Activated CD4-positive, alpha-beta memory T cell treated with anti-CD3 and anti-CD28 coated beads for 36 hours (primary cell): Measurements from ENCODE around the gene THAP8. TPM values are rescaled to one million over a fixed set of nuclear protein-coding genes. Genes with fewer than 3 reads are reported as not detected.

Source experiments
- CTCF ChIA-PET: fragments of 350-600 bp; sonication (Branson Sonifier 250); formaldehyde crosslinking; loops from one replicate; lab custom pipeline; 2021; ENCODE audit warnings: antibody characterized with exemption, inconsistent platforms; lab: Charles Lee
- POLR2A ChIA-PET: fragments of 350-600 bp; sonication (Branson Sonifier 250); formaldehyde crosslinking; loops from one replicate; lab custom pipeline; 2021; ENCODE audit warnings: antibody characterized with exemption; lab: Charles Lee
- DNase-seq: peaks from one replicate; pipeline ENCODE4 v3.0.0-alpha.2; 2020
- H3K27ac Mint-ChIP-seq: one replicate; pipeline ENCODE4 v1.8.0; 2021; ENCODE audit warnings: mixed read lengths
- H3K27me3 Mint-ChIP-seq: one replicate; pipeline ENCODE4 v1.8.0; 2021; ENCODE audit warnings: mixed read lengths
- H3K36me3 Mint-ChIP-seq: one replicate; pipeline ENCODE4 v1.8.0; 2021; ENCODE audit warnings: mixed read lengths
- H3K4me1 Mint-ChIP-seq: one replicate; pipeline ENCODE4 v1.8.0; 2021; ENCODE audit warnings: low read depth, mixed read lengths
- H3K4me3 Mint-ChIP-seq: one replicate; pipeline ENCODE4 v1.8.0; 2021; ENCODE audit warnings: mild to moderate bottlenecking, mixed read lengths
- H3K9me3 Mint-ChIP-seq: one replicate; pipeline ENCODE4 v1.8.0; 2021; ENCODE audit warnings: mixed read lengths
- intact Hi-C: fragments of 100-400 bp; cut with micrococcal nuclease; formaldehyde crosslinking; loops from one replicate; pipeline ENCODE4 v1.15.1; 2023
- total RNA-seq, 2 experiments: library from RNA; stranded (reverse); gene quantifications; one replicate each; pipeline ENCODE4 v1.2.3, GENCODE V29; 2021

The THAP8 gene
- total RNA-seq, 2 experiments from 2014 or later: 2.1 to 2.2 TPM

DNA sequence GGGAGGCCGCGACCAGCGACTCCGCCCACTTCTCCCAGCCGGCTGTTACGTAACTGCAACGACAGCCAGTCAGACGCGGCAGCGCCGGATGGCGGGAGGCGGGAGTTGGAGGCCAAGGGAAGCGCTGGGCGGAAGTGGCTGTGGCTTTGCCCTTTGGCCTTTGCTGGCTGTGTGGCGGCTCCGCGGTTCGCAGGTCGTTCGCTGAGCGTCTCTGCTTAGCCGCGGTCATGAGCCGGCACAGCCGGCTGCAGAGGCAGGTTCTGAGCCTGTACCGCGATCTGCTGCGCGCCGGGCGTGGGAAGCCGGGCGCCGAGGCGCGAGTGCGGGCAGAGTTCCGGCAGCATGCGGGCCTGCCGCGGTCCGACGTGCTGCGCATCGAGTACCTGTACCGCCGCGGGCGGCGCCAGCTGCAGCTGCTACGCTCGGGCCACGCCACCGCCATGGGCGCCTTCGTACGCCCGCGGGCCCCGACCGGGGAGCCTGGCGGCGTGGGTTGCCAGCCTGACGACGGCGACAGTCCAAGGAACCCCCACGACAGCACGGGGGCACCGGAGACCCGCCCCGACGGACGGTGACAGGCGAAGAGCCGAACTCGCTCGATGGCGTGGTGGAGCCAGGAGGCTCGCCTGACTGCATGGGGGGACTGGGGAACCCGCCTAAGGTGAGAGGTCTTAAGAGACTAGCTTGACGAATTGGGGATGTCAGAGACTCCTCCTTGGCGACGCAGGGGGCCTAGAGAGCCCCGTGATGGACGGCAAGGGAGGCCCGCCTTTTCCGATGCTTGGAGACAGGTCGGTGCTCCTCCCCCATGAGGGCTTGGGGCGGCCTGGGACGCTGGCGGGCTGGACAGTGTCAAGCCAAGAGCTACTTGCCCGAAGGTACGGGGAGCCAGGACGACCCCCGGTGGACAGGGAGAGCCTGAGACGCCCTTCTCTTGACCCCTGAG lies 58.8 kb downstream of the THAP8 start, which contains the start of gene SDHAF1:
Gene SDHAF1, plus strand, starts transcription at position 141 of the 946 bp plus-strand sequence. Its CDS starts 87 bp downstream, at position 228.
- H3K4me1 Mint-ChIP-seq: peaks cover 38% of the 10 kb centered on the region
- ChIA-PET POLR2A (interaction anchor here (0.8 to 3.8 kb wide), 3 partner anchors 17 to 58 kb away, joined by 4 to 12 read pairs (median 4); partner anchors contain the start of genes ALKBH6 and THAP8), CTCF (interaction anchor here (1.0 to 1.8 kb wide), 3 partner anchors 8 to 36 kb away, joined by 4 to 8 read pairs (median 4); partner anchors contain the start of gene SYNE4)
- peaks cover 10% of the 10 kb centered on the region for H3K36me3 Mint-ChIP-seq
- intact Hi-C loops: loop anchor here (1.0 to 5.0 kb wide), 5 partner anchors 19 to 132 kb away; partner anchors contain the start of genes ALKBH6, NFKBID, THAP8 and WDR62
- H3K4me3 Mint-ChIP-seq: peak within 1 kb of the TSS; percentile 93
- peak; percentile 97 for DNase-seq
- H3K27ac Mint-ChIP-seq: peak within 1 kb of the TSS; percentile 89
- H3K27me3 Mint-ChIP-seq: no peaks in the 10 kb centered on the region
- H3K9me3 Mint-ChIP-seq: no peaks in the 10 kb centered on the region

DNA sequence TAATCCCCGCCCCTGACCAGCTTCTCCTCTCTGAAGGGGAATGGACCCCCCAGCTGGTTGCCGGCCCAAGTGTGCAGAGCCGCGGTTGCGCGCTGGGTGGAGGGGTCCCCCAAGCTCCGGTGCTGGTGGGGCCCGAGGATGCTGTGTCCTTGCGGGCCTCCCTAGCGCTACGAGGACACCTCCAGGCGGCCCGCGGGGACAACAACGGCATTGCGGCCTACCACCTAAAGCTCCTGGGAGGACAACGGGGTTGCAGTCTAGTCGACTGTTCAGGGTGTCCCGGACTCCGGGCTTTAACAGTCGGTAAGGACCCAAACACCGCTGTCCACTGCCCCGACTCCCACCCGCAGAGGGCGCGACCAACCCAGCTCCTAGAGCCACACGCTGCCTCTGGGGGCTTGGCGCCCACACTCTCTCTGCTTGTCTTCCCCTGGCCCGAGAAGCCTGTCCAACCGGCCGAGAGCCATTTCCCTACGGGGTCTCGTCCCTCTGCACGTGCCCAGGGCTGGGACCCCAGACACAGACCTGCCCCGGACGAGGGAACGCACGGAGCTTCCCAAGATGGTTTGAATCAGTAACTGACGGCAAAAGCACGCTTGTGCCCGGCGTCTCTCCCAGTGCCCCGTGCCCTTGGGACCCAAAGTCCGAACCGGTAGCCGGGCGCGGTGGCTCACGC lies 60.0 kb downstream of the THAP8 start:
- intact Hi-C loops: loop anchor here (2.0 kb wide), 1 partner anchor 21 kb away; the partner anchor contains the start of gene ALKBH6
- peaks cover 10% of the 10 kb centered on the region for H3K36me3 Mint-ChIP-seq
- H3K4me1 Mint-ChIP-seq: peaks cover 30% of the 10 kb centered on the region
- CTCF ChIA-PET: interaction anchor here (0.6 to 1.8 kb wide), 3 partner anchors 14 to 67 kb away, joined by 3 to 8 read pairs (median 4); partner anchors contain the start of gene SYNE4
- DNase-seq: peak; percentile 20
- H3K27ac Mint-ChIP-seq: no peak overlapping the region
- no peaks in the 10 kb centered on the region for H3K27me3 Mint-ChIP-seq
- no peaks in the 10 kb centered on the region for H3K9me3 Mint-ChIP-seq
- POLR2A ChIA-PET: interaction anchor here (1.1 to 3.8 kb wide), 2 partner anchors 14 to 20 kb away, joined by 3 to 12 read pairs; partner anchors contain the start of genes ALKBH6 and SYNE4
- H3K4me3 Mint-ChIP-seq: peak overlapping the region; percentile 65

DNA sequence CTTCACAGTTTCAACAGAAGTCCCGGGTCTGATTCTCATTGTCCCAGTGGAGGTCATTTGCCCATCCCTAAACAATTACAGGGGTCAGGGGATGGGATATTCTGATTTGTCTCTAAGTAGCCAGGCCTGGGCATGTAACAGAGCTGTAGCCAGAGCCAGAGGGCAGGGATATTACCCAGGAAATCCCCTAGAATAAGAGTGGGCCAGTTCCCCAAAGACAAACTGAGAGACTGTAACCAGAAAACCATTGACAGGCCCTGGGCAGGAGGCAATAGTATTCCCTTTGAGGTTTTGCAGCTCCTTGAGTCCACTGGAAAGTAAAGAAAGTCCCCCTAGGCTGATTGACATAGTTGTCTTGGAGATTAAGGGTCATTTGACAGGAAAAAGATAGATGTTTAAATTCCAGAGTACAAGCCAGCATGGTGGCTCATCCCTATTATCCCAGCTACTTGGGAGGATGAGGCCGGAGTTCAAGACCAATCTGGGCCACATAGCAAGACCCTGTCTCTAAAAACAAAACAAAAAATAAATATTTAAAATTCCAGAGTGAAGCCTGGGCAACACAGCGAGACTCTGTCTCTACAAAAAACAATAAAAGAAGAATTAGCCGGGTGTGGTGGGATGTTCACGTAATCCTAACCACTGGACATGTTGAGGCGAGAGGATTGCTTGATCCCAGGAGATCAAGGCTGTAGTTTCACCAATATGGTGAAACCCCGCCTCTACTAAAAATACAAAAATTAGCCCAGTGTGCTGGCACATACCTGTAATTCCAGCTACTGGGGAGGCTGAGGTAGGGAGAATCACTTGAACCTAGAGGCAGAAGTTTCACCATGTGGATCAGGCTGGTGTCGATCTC lies 60.9 kb downstream of the THAP8 start:
- H3K4me3 Mint-ChIP-seq: no peak overlapping the region
- H3K27me3 Mint-ChIP-seq: peaks cover 6% of the 10 kb centered on the region
- peaks cover 5% of the 10 kb centered on the region for H3K9me3 Mint-ChIP-seq
- H3K4me1 Mint-ChIP-seq: peaks cover 28% of the 10 kb centered on the region
- ChIA-PET POLR2A (interaction anchor here (1.1 to 3.8 kb wide), 2 partner anchors 15 to 21 kb away, joined by 3 to 12 read pairs; partner anchors contain the start of genes ALKBH6 and SYNE4), CTCF (interaction anchor here (0.6 to 1.8 kb wide), 4 partner anchors 13 to 319 kb away, joined by 3 to 8 read pairs (median 4); partner anchors contain the start of gene SYNE4)
- DNase-seq: no peak
- intact Hi-C loops: no loop called here
- peak overlapping the region; percentile 18 for H3K27ac Mint-ChIP-seq
- peaks cover 10% of the 10 kb centered on the region for H3K36me3 Mint-ChIP-seq

GRCh38 chr19:35991731-35992450 lies 62.2 kb downstream of the THAP8 start:
- H3K27ac Mint-ChIP-seq: no peak overlapping the region
- H3K9me3 Mint-ChIP-seq: peaks cover 5% of the 10 kb centered on the region

GRCh38 chr19:35990771-35991730 lies 63.0 kb downstream of the THAP8 start:
- peaks cover 2% of the 10 kb centered on the region for H3K36me3 Mint-ChIP-seq
- no peak overlapping the region for H3K4me3 Mint-ChIP-seq
- H3K9me3 Mint-ChIP-seq: peaks cover 5% of the 10 kb centered on the region
- CTCF ChIA-PET: interaction anchor here (1.0 to 1.4 kb wide), 3 partner anchors 42 to 137 kb away, joined by 3 to 4 read pairs (median 3); partner anchors contain the start of gene POLR2I
- peaks cover 14% of the 10 kb centered on the region for H3K4me1 Mint-ChIP-seq
- intact Hi-C loops: no loop called here
- no peak for DNase-seq
- POLR2A ChIA-PET: no interaction called here
- H3K27me3 Mint-ChIP-seq: peaks cover 14% of the 10 kb centered on the region
- H3K27ac Mint-ChIP-seq: no peak overlapping the region

More at GRCh38 chr19:35991731-35992450, 62.2 kb downstream of the THAP8 start:
- intact Hi-C loops: no loop called here
- POLR2A ChIA-PET: no interaction called here
- CTCF ChIA-PET: interaction anchor here (1.0 to 1.4 kb wide), 3 partner anchors 43 to 136 kb away, joined by 3 to 4 read pairs (median 3); partner anchors contain the start of gene POLR2I
- no peak overlapping the region for H3K4me3 Mint-ChIP-seq
- peaks cover 8% of the 10 kb centered on the region for H3K27me3 Mint-ChIP-seq
- H3K36me3 Mint-ChIP-seq: peaks cover 7% of the 10 kb centered on the region
- no peak for DNase-seq
- peaks cover 20% of the 10 kb centered on the region for H3K4me1 Mint-ChIP-seq

GRCh38 chr19:35990156-35990555 lies 63.9 kb downstream of the THAP8 start:
- CTCF ChIA-PET: no interaction called here
- intact Hi-C loops: no loop called here

DNA sequence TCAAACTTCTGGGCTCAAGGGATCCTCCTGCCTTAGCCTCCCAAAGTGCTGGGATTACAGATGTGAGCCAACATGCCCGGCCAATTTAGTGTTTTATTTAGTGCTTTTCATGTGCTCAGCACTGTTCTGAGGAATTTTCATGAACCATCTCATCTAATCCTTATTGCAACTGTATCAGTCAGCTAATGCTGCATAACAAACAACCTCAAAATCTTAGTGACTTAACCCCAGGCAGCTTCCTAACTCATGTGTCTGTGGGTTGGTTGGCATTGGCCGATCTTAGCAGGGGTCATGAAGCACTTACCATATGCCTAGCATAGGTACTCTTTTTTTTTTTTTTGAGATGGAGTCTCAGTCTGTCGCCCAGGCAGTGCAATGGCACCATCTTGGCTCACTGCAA lies 65.3 kb downstream of the THAP8 start:
- CTCF ChIA-PET: no interaction called here
- Mint-ChIP-seq H3K4me3 (no peak overlapping the region), H3K27me3 (peaks cover 32% of the 10 kb centered on the region), H3K9me3 (peaks cover 5% of the 10 kb centered on the region), H3K4me1 (peaks cover 3% of the 10 kb centered on the region), H3K27ac (no peak overlapping the region), H3K36me3 (no peaks in the 10 kb centered on the region)
- intact Hi-C loops: no loop called here
- POLR2A ChIA-PET: no interaction called here
- DNase-seq: no peak

More at GRCh38 chr19:35990156-35990555, 63.9 kb downstream of the THAP8 start:
- Mint-ChIP-seq H3K4me3 (no peak overlapping the region), H3K36me3 (no peaks in the 10 kb centered on the region), H3K9me3 (peaks cover 5% of the 10 kb centered on the region), H3K27me3 (peaks cover 22% of the 10 kb centered on the region), H3K27ac (no peak overlapping the region), H3K4me1 (peaks cover 9% of the 10 kb centered on the region)
- POLR2A ChIA-PET: no interaction called here
- no peak for DNase-seq

- peaks cover 3% of the 10 kb centered on the region for H3K4me1 Mint-ChIP-seq
- H3K27me3 Mint-ChIP-seq: peaks cover 40% of the 10 kb centered on the region
- H3K27ac Mint-ChIP-seq: no peak overlapping the region
- no peaks in the 10 kb centered on the region for H3K36me3 Mint-ChIP-seq
- H3K9me3 Mint-ChIP-seq: peaks cover 5% of the 10 kb centered on the region
- ChIA-PET POLR2A (no interaction called here), CTCF (interaction anchor here (0.7 to 1.5 kb wide), 2 partner anchors 8 to 214 kb away, joined by 3 to 4 read pairs; no protein-coding TSS in a partner anchor)
- H3K4me3 Mint-ChIP-seq: no peak overlapping the region
- intact Hi-C loops: no loop called here
- DNase-seq: no peak
These were observed 66.6 kb downstream of the THAP8 start for GRCh38 chr19:35987571-35987896.

GRCh38 chr19:35986664-35987570 lies 67.2 kb downstream of the THAP8 start:
- H3K9me3 Mint-ChIP-seq: peaks cover 5% of the 10 kb centered on the region
- DNase-seq: peak; percentile 31
- ChIA-PET CTCF (interaction anchor here (0.6 to 1.5 kb wide), 2 partner anchors 9 to 209 kb away, joined by 3 to 4 read pairs; no protein-coding TSS in a partner anchor), POLR2A (no interaction called here)
- H3K4me3 Mint-ChIP-seq: peak overlapping the region; percentile 68
- H3K4me1 Mint-ChIP-seq: peaks cover 3% of the 10 kb centered on the region
- peaks cover 41% of the 10 kb centered on the region for H3K27me3 Mint-ChIP-seq
- no peak overlapping the region for H3K27ac Mint-ChIP-seq
- no peaks in the 10 kb centered on the region for H3K36me3 Mint-ChIP-seq
- intact Hi-C loops: no loop called here
